HepG2 (cell line): ENCODE data around the gene ZNF629. TPM values are rescaled to one million over a fixed set of nuclear protein-coding genes. Genes with fewer than 3 reads are reported as not detected.

ENCODE experiments used
- AGO2 ChIP-seq: fragments of 200-400 bp; formaldehyde crosslinking; optimal IDR thresholded peaks from 2 replicates; pipeline ENCODE3; 2017; ENCODE audit warnings: mild to moderate bottlenecking, low read depth, low read length, moderate library complexity
- ARNTL ChIP-seq: sonication (generic); formaldehyde crosslinking; IDR thresholded peaks from 2 replicates; pipeline ENCODE4 v1.4.0; 2020; ENCODE audit warnings: mild to moderate bottlenecking, missing genetic modification reagents
- CTCF ChIP-seq: sonication (generic); formaldehyde crosslinking; IDR thresholded peaks from 2 replicates; pipeline ENCODE4 v1.5.0; 2020; ENCODE audit warnings: mild to moderate bottlenecking, missing genetic modification reagents, moderate library complexity
- FOSL1 ChIP-seq: sonication (generic); formaldehyde crosslinking; IDR thresholded peaks from 2 replicates; pipeline ENCODE4 v1.9.0; 2021; ENCODE audit warnings: missing genetic modification reagents, borderline replicate concordance
- FOXP4 ChIP-seq: sonication (generic); formaldehyde crosslinking; IDR thresholded peaks from 2 replicates; pipeline ENCODE4 v1.4.0; 2020; ENCODE audit warnings: missing genetic modification reagents
- JDP2 ChIP-seq: sonication (generic); formaldehyde crosslinking; IDR thresholded peaks from 2 replicates; pipeline ENCODE4 v1.8.1; 2022; ENCODE audit warnings: missing genetic modification reagents, borderline replicate concordance
- MAFG ChIP-seq: sonication (generic); formaldehyde crosslinking; IDR thresholded peaks from 2 replicates; pipeline ENCODE4 v1.5.1; 2020; ENCODE audit warnings: mild to moderate bottlenecking, missing genetic modification reagents
- MED1 ChIP-seq: sonication (generic); formaldehyde crosslinking; IDR thresholded peaks from 2 replicates; pipeline ENCODE4 v1.4.0; 2020; ENCODE audit warnings: missing genetic modification reagents
- MXI1 ChIP-seq: IDR thresholded peaks from 3 replicates; pipeline ENCODE4 v1.6.1; 2012; ENCODE audit warnings: low read depth, low read length, inconsistent platforms, borderline replicate concordance
- NR2F6 ChIP-seq, 2 experiments: IDR thresholded peaks; 2 replicates each; pipeline ENCODE4 v1.6.1; 2016; ENCODE audit warnings: antibody characterized with exemption in 1 of 2, mild to moderate bottlenecking in 1 of 2
- RNF2 ChIP-seq: fragments of 450-650 bp; conservative IDR thresholded peaks from 2 replicates; pipeline ENCODE4 v1.6.1; 2016; ENCODE audit warnings: low read depth
- SATB2 ChIP-seq: sonication (generic); formaldehyde crosslinking; IDR thresholded peaks from 2 replicates; pipeline ENCODE4 v1.5.0; 2020; ENCODE audit warnings: missing genetic modification reagents
- TARDBP ChIP-seq: sonication (generic); formaldehyde crosslinking; IDR thresholded peaks from 2 replicates; pipeline ENCODE4 v1.8.0; 2022; ENCODE audit warnings: mild to moderate bottlenecking, missing genetic modification reagents
- THAP9 ChIP-seq: sonication (generic); formaldehyde crosslinking; IDR thresholded peaks from 2 replicates; pipeline ENCODE4; 2020; ENCODE audit warnings: missing genetic modification reagents, mild to moderate bottlenecking, borderline replicate concordance
- ZBTB1 ChIP-seq: sonication (generic); formaldehyde crosslinking; IDR thresholded peaks from 2 replicates; pipeline ENCODE4 v1.4.0; 2020; ENCODE audit warnings: missing genetic modification reagents, borderline replicate concordance
- ZBTB21 ChIP-seq: sonication (generic); formaldehyde crosslinking; IDR thresholded peaks from 2 replicates; pipeline ENCODE4 v1.4.0; 2020; ENCODE audit warnings: missing genetic modification reagents
- ZNF430 ChIP-seq: sonication (generic); formaldehyde crosslinking; IDR thresholded peaks from 2 replicates; pipeline ENCODE4 v1.9.0; 2021; ENCODE audit warnings: mild to moderate bottlenecking, missing genetic modification reagents
- ZNF691 ChIP-seq: sonication (generic); formaldehyde crosslinking; IDR thresholded peaks from 2 replicates; pipeline ENCODE4 v1.4.0; 2020; ENCODE audit warnings: missing genetic modification reagents, low read depth, mild to moderate bottlenecking, borderline replicate concordance
- ZNF780A ChIP-seq: sonication (generic); formaldehyde crosslinking; IDR thresholded peaks from 2 replicates; pipeline ENCODE4 v1.8.0; 2022; ENCODE audit warnings: mild to moderate bottlenecking, missing genetic modification reagents, moderate library complexity
- ZSCAN5A ChIP-seq: sonication (generic); formaldehyde crosslinking; IDR thresholded peaks from 2 replicates; pipeline ENCODE4 v1.8.0; 2022; ENCODE audit warnings: mild to moderate bottlenecking, missing genetic modification reagents, borderline replicate concordance
- polyA plus RNA-seq, 8 experiments: library from polyadenylated mRNA; depleted of rRNA in 3 of 8; stranded (reverse) in 7 of 8; unstranded in 1 of 8; fragments of >200 nt; fragmentation: Illumina TruSeq in 4 of 8; extraction: Trizol in 4 of 8; gene quantifications; 2 replicates each; pipeline versions ENCODE4 v1.2.1 to v1.2.3, GENCODE V29; 2011 to 2016; ENCODE audit warnings: low read depth in 4 of 8, missing spikeins in 1 of 8, mixed read lengths in 1 of 8; ENCODE audit not compliant: insufficient read depth in 1 of 8
- total RNA-seq, 5 experiments: library from RNA; depleted of rRNA; stranded (reverse); fragments of >200 nt; fragmentation: Illumina TruSeq; extraction: Trizol; gene quantifications; 2 replicates each; pipeline ENCODE4 v1.2.3, GENCODE V29; 2016; ENCODE audit warnings: low read depth in 1 of 5

The ZNF629 gene
- total and polyA plus RNA-seq, 2 of the 13 experiments (the other 11 are each of a cell fraction or from before 2014, with no cell fraction given): 6.1 to 16.5 TPM

GRCh38 chr16:30775392-30776188 is 11.4 kb downstream of the ZNF629 start (continued):
- TF ChIP-seq RNF2 (peak; percentile 53; the same call in 1 of the 2 replicates), ZNF430 (CRISPR knock-in tag) (peak; percentile 90), MAFG (CRISPR knock-in tag) (no peak), THAP9 (CRISPR knock-in tag) (peak; percentile 84), ZSCAN5A (CRISPR knock-in tag) (peak; percentile 50; the same call in 1 of the 2 replicates), MXI1 (peak; percentile 95; the same call in 2 of the 3 replicates), CTCF (peak; percentile 34), JDP2 (CRISPR knock-in tag) (no peak), TARDBP (CRISPR knock-in tag) (peak; percentile 90), AGO2 (peak; percentile 100), ZBTB1 (no peak; the same call in 1 of the 2 replicates), MED1 (CRISPR knock-in tag) (peak; percentile 65), ZNF780A (peak; percentile 76; the same call in 1 of the 2 replicates), ZBTB21 (0 out of 2 replicates have a peak, but pooled peaks have one; percentile 22), SATB2 (CRISPR knock-in tag) (no peak), FOSL1 (no peak), ARNTL (CRISPR knock-in tag) (peak; percentile 54; the same call in 1 of the 2 replicates), FOXP4 (CRISPR knock-in tag) (no peak; the same call in 1 of the 2 replicates), ZNF691 (CRISPR knock-in tag) (no peak), NR2F6 (IDR thresholded peaks at IDR 0.05) (no peak), NR2F6 (CRISPR knock-in tag; IDR thresholded peaks at IDR 0.05) (peak; percentile 64; the same call in 1 of the 2 replicates)
